Measurements from ENCODE around the gene RELL1. TPM values are rescaled to one million over a fixed set of nuclear protein-coding genes. Genes with fewer than 3 reads are reported as not detected.

RELL1 gene
- total and polyA plus RNA-seq, 10 of the 15 experiments (the other 5 are each of a cell fraction or from before 2014, with no cell fraction given), result 0.20 to 10.9 (median 3.9) TPM

GRCh38 chr4:37573566-37573965 lies 112.6 kb downstream of the RELL1 start:
- in situ Hi-C loops (cut with MboI), result no loop called here
- no TSS peak for BruUV-seq (replicated peaks)

More at GRCh38 chr4:37573566-37573965, 112.6 kb downstream of the RELL1 start:
- Histone ChIP-seq H3K4me2 (ENCODE audit: control insufficient read depth, insufficient read depth) (no peak overlapping the region), H3K27me3 (replicated peaks in 1 of 2; ENCODE audit: control insufficient read depth in 2 of 2, insufficient read depth in 2 of 2, low read length in 1 of 2) (peaks cover 0 to 2% of the 10 kb centered on the region in 2 experiments; a peak in 1 of 4 replicates), H3K9me3 (replicated peaks; ENCODE audit: control insufficient read depth, insufficient read depth, low read length) (no peaks in the 10 kb centered on the region), H3K79me2 (ENCODE audit: control insufficient read depth, insufficient read depth, low read length) (no peaks in the 10 kb centered on the region), H4K20me1 (ENCODE audit: control insufficient read depth, insufficient read depth) (no peaks in the 10 kb centered on the region), H3K4me1 (ENCODE audit: control insufficient read depth, insufficient read depth, low read length) (no peaks in the 10 kb centered on the region), H3K4me3 (no peak overlapping the region), H2AFZ (ENCODE audit: control insufficient read depth, low read depth, low read length) (no peak overlapping the region), H3K9ac (ENCODE audit: control insufficient read depth, insufficient read depth, low read length) (no peak overlapping the region), H3K36me3 (ENCODE audit: control insufficient read depth in 2 of 2, insufficient read depth in 2 of 2, low read length in 1 of 2) (no peaks in the 10 kb centered on the region), H3K27ac (ENCODE audit: control insufficient read depth, insufficient read depth) (no peak overlapping the region)
- CTCF ChIA-PET, result no interaction called here
- FAIRE-seq (no peak), ATAC-seq (no peak), DNase-seq (ENCODE audit: low read depth, low spot score) (no peak)
- POLR2A ChIA-PET, result no interaction called here
- intact Hi-C loops (cut with micrococcal nuclease; ENCODE audit: unreplicated experiment), result no loop called here
- SMC1A ChIA-PET (ENCODE audit: uncharacterized antibody, unreplicated experiment), result no interaction called here
- RAD21 ChIA-PET (ENCODE audit: unreplicated experiment), result no interaction called here
- no peak for TF ChIP-seq HSF1 (IDR thresholded peaks at IDR 0.05; ENCODE audit: low read depth, low read length)
- TF ChIP-seq, protein P1, sequence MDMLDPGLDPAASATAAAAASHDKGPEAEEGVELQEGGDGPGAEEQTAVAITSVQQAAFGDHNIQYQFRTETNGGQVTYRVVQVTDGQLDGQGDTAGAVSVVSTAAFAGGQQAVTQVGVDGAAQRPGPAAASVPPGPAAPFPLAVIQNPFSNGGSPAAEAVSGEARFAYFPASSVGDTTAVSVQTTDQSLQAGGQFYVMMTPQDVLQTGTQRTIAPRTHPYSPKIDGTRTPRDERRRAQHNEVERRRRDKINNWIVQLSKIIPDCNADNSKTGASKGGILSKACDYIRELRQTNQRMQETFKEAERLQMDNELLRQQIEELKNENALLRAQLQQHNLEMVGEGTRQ (IDR thresholded peaks at IDR 0.05; ENCODE audit: borderline replicate concordance, low read depth, low read length), result no peak
- no peak for TF ChIP-seq REST (IDR thresholded peaks at IDR 0.05; ENCODE audit: low read depth, low read length)
- no peak for TF ChIP-seq SUPT20H (IDR thresholded peaks at IDR 0.05; ENCODE audit: borderline replicate concordance, control insufficient read depth, low read depth, low read length)
- no peak for TF ChIP-seq ZSCAN29 (IDR thresholded peaks at IDR 0.05)
- TF ChIP-seq YBX1 (IDR thresholded peaks at IDR 0.05), result no peak
- TF ChIP-seq RB1 (IDR thresholded peaks at IDR 0.05; ENCODE audit: borderline replicate concordance), result no peak
- TF ChIP-seq HCFC1 (IDR thresholded peaks at IDR 0.05; ENCODE audit: low read length), result no peak
- TF ChIP-seq, protein P2, sequence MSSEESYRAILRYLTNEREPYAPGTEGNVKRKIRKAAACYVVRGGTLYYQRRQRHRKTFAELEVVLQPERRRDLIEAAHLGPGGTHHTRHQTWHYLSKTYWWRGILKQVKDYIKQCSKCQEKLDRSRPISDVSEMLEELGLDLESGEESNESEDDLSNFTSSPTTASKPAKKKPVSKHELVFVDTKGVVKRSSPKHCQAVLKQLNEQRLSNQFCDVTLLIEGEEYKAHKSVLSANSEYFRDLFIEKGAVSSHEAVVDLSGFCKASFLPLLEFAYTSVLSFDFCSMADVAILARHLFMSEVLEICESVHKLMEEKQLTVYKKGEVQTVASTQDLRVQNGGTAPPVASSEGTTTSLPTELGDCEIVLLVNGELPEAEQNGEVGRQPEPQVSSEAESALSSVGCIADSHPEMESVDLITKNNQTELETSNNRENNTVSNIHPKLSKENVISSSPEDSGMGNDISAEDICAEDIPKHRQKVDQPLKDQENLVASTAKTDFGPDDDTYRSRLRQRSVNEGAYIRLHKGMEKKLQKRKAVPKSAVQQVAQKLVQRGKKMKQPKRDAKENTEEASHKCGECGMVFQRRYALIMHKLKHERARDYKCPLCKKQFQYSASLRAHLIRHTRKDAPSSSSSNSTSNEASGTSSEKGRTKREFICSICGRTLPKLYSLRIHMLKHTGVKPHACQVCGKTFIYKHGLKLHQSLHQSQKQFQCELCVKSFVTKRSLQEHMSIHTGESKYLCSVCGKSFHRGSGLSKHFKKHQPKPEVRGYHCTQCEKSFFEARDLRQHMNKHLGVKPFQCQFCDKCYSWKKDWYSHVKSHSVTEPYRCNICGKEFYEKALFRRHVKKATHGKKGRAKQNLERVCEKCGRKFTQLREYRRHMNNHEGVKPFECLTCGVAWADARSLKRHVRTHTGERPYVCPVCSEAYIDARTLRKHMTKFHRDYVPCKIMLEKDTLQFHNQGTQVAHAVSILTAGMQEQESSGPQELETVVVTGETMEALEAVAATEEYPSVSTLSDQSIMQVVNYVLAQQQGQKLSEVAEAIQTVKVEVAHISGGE (CRISPR knock-in tag; IDR thresholded peaks at IDR 0.05), result no peak
- TF ChIP-seq CREM (IDR thresholded peaks at IDR 0.05; ENCODE audit: low read depth), result no peak
- TF ChIP-seq MYC (IDR thresholded peaks at IDR 0.05; ENCODE audit: insufficient read depth, insufficient read length, insufficient replicate concordance, low read length, severe bottlenecking), result no peak
